ENCODE measurements around the gene CTAGE9.

CTAGE9 gene

DNA sequence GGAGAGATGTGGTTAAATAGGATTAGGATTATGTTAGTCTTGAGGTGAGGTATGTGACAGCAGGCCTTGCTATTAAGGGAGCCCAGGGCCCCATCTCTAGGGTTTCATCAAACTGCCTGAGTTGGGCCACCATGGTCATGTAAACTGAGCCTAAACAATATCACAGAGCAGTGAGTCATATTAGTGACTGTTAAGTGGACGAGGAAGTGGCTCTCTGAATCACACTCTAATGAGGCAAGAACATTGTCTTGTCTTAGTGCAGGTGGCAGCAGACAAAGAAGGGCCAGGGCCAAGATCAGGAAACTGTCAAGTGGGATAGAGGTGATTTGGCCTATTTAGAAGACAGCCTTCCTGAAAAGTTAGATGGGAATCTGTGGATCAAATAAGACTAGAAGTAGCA is 50.6 kb downstream of the CTAGE9 start:
- Histone ChIP-seq H3K36me3 (ENCODE audit: control insufficient read depth, low read depth, low read length) (no peaks in the 10 kb centered on the region), H3K4me3 (ENCODE audit: low read length) (no peak overlapping the region), H3K9ac (ENCODE audit: low read length) (no peak overlapping the region), H3K9me3 (ENCODE audit: control insufficient read depth, low read depth, low read length) (no peaks in the 10 kb centered on the region), H3K27me3 (ENCODE audit: control insufficient read depth, insufficient read depth, low read length) (no peaks in the 10 kb centered on the region), H3K4me1 (ENCODE audit: control insufficient read depth, low read depth, low read length) (no peaks in the 10 kb centered on the region), H3K27ac (ENCODE audit: low read length) (no peak overlapping the region)

Data from iPS-18a (cell line).